Endothelial cell of umbilical vein (primary cell): ENCODE measurements around the gene P2RX3. TPM values are rescaled to one million over a fixed set of nuclear protein-coding genes. Genes with fewer than 3 reads are reported as not detected.

Experiments
- BruUV-seq: library from RNA; stranded (reverse); fragments of 400-500 nt; replicated peaks from 2 replicates; lab custom pipeline; 2021; lab: Mats Ljungman, UMichigan
- CTCF ChIA-PET: fragments of 300-600, 350-600 bp; sonication (Branson Sonifier 250); formaldehyde crosslinking; loops from one replicate; lab custom pipeline; 2021; ENCODE audit warnings: antibody characterized with exemption, inconsistent platforms; lab: Charles Lee
- POLR2A ChIA-PET: fragments of 300-600, 350-600 bp; sonication (Branson Sonifier 250); formaldehyde crosslinking; loops from one replicate; lab custom pipeline; 2021; ENCODE audit warnings: antibody characterized with exemption, inconsistent platforms; lab: Charles Lee
- DNase-seq: peaks from one replicate; pipeline ENCODE4 v3.0.0-alpha.2; 2011; ENCODE audit warnings: low read depth, low spot score
- FAIRE-seq: peaks from 2 replicates; lab custom pipeline; 2011; peaks lifted over from hg19 to GRCh38; lab: Jason Lieb, UNC
- H2AFZ ChIP-seq: 2 replicates; pipeline ENCODE4 v1.6.0; 2012; ENCODE audit warnings: low read depth, low read length, control low read depth, inconsistent platforms
- H3K27ac ChIP-seq: 2 replicates; pipeline ENCODE4 v1.5.1; 2011; ENCODE audit warnings: low read depth, mild to moderate bottlenecking, control low read depth, low read length, moderate library complexity; ENCODE audit not compliant: insufficient read depth
- H3K27me3 ChIP-seq, 2 experiments: 2 replicates each; pipeline versions ENCODE4 v1.6.0 to v1.6.1; 2011; ENCODE audit warnings: low read length in 2 of 2, mixed read lengths in 1 of 2; ENCODE audit not compliant: control insufficient read depth in 2 of 2, insufficient read depth in 2 of 2
- H3K36me3 ChIP-seq, 2 experiments: 2 replicates in 1 of 2; 3 replicates in 1 of 2; pipeline ENCODE4 v1.5.1; 2011; ENCODE audit warnings: low read length in 2 of 2, mild to moderate bottlenecking in 1 of 2, moderate library complexity in 1 of 2; ENCODE audit not compliant: control insufficient read depth in 2 of 2, insufficient read depth in 2 of 2; ENCODE audit errors: extremely low read depth in 1 of 2
- H3K4me1 ChIP-seq: 3 replicates; pipeline ENCODE4 v1.5.1; 2011; ENCODE audit warnings: mild to moderate bottlenecking, low read length; ENCODE audit not compliant: control insufficient read depth, insufficient read depth; ENCODE audit errors: extremely low read depth
- H3K4me2 ChIP-seq: 2 replicates; pipeline ENCODE4 v1.6.1; 2011; ENCODE audit warnings: low read length, control low read depth, mixed read lengths; ENCODE audit not compliant: insufficient read depth
- H3K4me3 ChIP-seq, 3 experiments: fragments of 200-600 bp in 1 of 3; sonication (generic), shearing (Covaris generic) in 1 of 3; replicated peaks in 1 of 3; 2 replicates each; pipeline ENCODE4 v1.5.1; 2011 to 2016; ENCODE audit warnings: control low read depth in 3 of 3, low read length in 3 of 3, mild to moderate bottlenecking in 2 of 3, inconsistent platforms in 1 of 3, low read depth in 1 of 3, moderate library complexity in 1 of 3; ENCODE audit not compliant: insufficient read depth in 1 of 3
- H3K79me2 ChIP-seq: 2 replicates; pipeline ENCODE4 v1.6.0; 2012; ENCODE audit warnings: low read length, inconsistent platforms; ENCODE audit not compliant: control insufficient read depth, insufficient read depth
- H3K9ac ChIP-seq: replicated peaks from 2 replicates; pipeline ENCODE3; 2011; ENCODE audit warnings: low read length, control low read depth; ENCODE audit not compliant: insufficient read depth; ENCODE audit errors: extremely low read depth
- H3K9me1 ChIP-seq: replicated peaks from 3 replicates; pipeline ENCODE4 v1.6.0; 2011; ENCODE audit warnings: mild to moderate bottlenecking, low read length; ENCODE audit not compliant: control insufficient read depth, insufficient read depth; ENCODE audit errors: extremely low read depth
- H3K9me3 ChIP-seq: replicated peaks from 2 replicates; pipeline ENCODE4 v1.5.1; 2012; ENCODE audit warnings: low read length, inconsistent platforms; ENCODE audit not compliant: control insufficient read depth, insufficient read depth
- H4K20me1 ChIP-seq: replicated peaks from 2 replicates; pipeline ENCODE3; 2011; ENCODE audit warnings: mild to moderate bottlenecking, low read length; ENCODE audit not compliant: control insufficient read depth, insufficient read depth; ENCODE audit errors: extremely low read depth
- FOS ChIP-seq: IDR thresholded peaks from 2 replicates; pipeline ENCODE4 v1.6.1; 2011; ENCODE audit warnings: mild to moderate bottlenecking, low read length, moderate library complexity, borderline replicate concordance; ENCODE audit not compliant: insufficient read depth
- JUN ChIP-seq: IDR thresholded peaks from 2 replicates; pipeline ENCODE4 v1.6.1; 2011; ENCODE audit warnings: borderline replicate concordance, low read depth; ENCODE audit not compliant: insufficient read length, insufficient read depth
- MAX ChIP-seq: IDR thresholded peaks from 2 replicates; pipeline ENCODE4 v1.6.1; 2011; ENCODE audit not compliant: insufficient read depth, insufficient read length
- MYC ChIP-seq: IDR thresholded peaks from one replicate; pipeline ENCODE4 v1.6.1; 2011; ENCODE audit warnings: mild to moderate bottlenecking, low read depth, low read length
- POLR2A ChIP-seq: IDR thresholded peaks from 2 replicates; pipeline ENCODE4 v1.6.1; 2012; ENCODE audit warnings: low read depth, mild to moderate bottlenecking, control low read depth, low read length
- POLR2AphosphoS5 ChIP-seq: IDR thresholded peaks from 2 replicates; pipeline ENCODE4 v1.6.1; 2012; ENCODE audit warnings: low read depth, mild to moderate bottlenecking, control low read depth, low read length, moderate library complexity; ENCODE audit not compliant: insufficient read depth
- dilution Hi-C: fragments of 300-500 bp; cut with MboI; formaldehyde crosslinking; loops from one replicate; pipeline ENCODE4 v1.15.0; 2019; ENCODE audit warnings: low sequenced_read_pairs; ENCODE audit not compliant: extremely low pct_ligation_motif_present
- intact Hi-C: fragments of 100-400 bp; cut with micrococcal nuclease; formaldehyde crosslinking; loops from one replicate; pipeline ENCODE4 v1.10.0; 2022
- polyA plus RNA-seq, 4 experiments: library from polyadenylated mRNA; depleted of rRNA in 3 of 4; stranded (reverse) in 3 of 4; unstranded in 1 of 4; fragments of >200 nt; gene quantifications; 2 replicates each; pipeline versions ENCODE4 v1.2.1 to v1.2.3, GENCODE V29; 2011 to 2012; ENCODE audit warnings: missing spikeins in 1 of 4
- total RNA-seq: library from RNA; stranded (reverse); gene quantifications from 2 replicates; pipeline ENCODE4 v1.2.3, GENCODE V29; 2021
- TF ChIP-seq, protein P1 (sequence below), 2 donors: IDR thresholded peaks; 1 replicate in 1 of 2; 2 replicates in 1 of 2; pipeline ENCODE4 v1.5.1; 2011; ENCODE audit warnings: low read length in 2 of 2, mild to moderate bottlenecking in 2 of 2, moderate library complexity in 2 of 2, control low read depth in 1 of 2, inconsistent platforms in 1 of 2, low read depth in 1 of 2; ENCODE audit not compliant: insufficient read depth in 1 of 2; ENCODE audit errors: extremely low read depth in 1 of 2

P2RX3 gene
- total and polyA plus RNA-seq, 2 donors (not counting 3 experiments of a cell fraction or from before 2014, with no cell fraction given) = not detected

DNA sequence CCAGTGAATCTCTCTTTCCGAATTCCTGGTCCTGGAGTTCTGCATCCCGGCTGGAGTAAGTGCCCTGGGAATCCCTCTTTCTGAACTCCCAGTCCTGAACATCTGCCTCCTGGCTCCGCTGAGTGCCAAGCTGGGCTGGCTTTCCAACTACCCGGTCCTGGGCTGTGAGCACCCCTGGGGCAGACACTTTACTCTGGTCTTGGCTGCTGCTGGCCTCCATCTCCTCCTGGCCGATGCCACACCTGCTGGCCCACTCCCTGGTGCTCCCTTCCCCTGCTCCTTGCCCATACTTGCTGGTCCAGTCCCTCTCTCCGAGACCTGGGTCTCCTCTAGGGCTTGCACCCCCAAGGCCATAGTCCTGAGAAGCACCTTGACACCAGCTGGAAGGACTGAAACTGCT, 28.1 kb upstream of the P2RX3 start:
- H3K36me3 ChIP-seq = peaks cover 11 to 31% of the 10 kb centered on the region in 2 experiments
- H3K27ac ChIP-seq = peak overlapping the region; percentile 53
- H3K9me3 ChIP-seq = no peaks in the 10 kb centered on the region
- peak overlapping the region; percentile 56 for H3K4me2 ChIP-seq
- H3K27me3 ChIP-seq = no peaks in the 10 kb centered on the region
- ChIA-PET CTCF (interaction anchor here (2.7 to 2.9 kb wide), 2 partner anchors 14 to 61 kb away, joined by 11 to 37 read pairs; partner anchors contain the start of gene TNKS1BP1), POLR2A (interaction anchor here (1.3 to 2.9 kb wide), 2 partner anchors 15 to 17 kb away, joined by 3 to 23 read pairs; partner anchors contain the start of gene TNKS1BP1)
- intact Hi-C loops (loop anchor here (2.0 to 10.0 kb wide), 2 partner anchors 61 to 1265 kb away; partner anchors contain the start of genes LPXN and ZFP91), dilution Hi-C loops (no loop called here)
- H3K9ac ChIP-seq = no peak overlapping the region
- H3K9me1 ChIP-seq = no peaks in the 10 kb centered on the region
- DNase-seq (no peak), FAIRE-seq (no peak)
- BruUV-seq = no TSS peak
- H3K4me3 ChIP-seq = no peak overlapping the region
- H3K4me1 ChIP-seq = peaks cover 18% of the 10 kb centered on the region
- no peak overlapping the region for H2AFZ ChIP-seq
- no peaks in the 10 kb centered on the region for H4K20me1 ChIP-seq
- TF ChIP-seq, protein P1, sequence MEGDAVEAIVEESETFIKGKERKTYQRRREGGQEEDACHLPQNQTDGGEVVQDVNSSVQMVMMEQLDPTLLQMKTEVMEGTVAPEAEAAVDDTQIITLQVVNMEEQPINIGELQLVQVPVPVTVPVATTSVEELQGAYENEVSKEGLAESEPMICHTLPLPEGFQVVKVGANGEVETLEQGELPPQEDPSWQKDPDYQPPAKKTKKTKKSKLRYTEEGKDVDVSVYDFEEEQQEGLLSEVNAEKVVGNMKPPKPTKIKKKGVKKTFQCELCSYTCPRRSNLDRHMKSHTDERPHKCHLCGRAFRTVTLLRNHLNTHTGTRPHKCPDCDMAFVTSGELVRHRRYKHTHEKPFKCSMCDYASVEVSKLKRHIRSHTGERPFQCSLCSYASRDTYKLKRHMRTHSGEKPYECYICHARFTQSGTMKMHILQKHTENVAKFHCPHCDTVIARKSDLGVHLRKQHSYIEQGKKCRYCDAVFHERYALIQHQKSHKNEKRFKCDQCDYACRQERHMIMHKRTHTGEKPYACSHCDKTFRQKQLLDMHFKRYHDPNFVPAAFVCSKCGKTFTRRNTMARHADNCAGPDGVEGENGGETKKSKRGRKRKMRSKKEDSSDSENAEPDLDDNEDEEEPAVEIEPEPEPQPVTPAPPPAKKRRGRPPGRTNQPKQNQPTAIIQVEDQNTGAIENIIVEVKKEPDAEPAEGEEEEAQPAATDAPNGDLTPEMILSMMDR (IDR thresholded peaks at IDR 0.05; ENCODE audit: extremely low read depth in 1 of 2, insufficient read depth in 1 of 2, low read depth in 1 of 2, low read length in 2 of 2) = no peak
- TF ChIP-seq JUN (no peak), MAX (no peak), POLR2AphosphoS5 (no peak), MYC (no peak), POLR2A (no peak), FOS (no peak)
- peaks cover 46% of the 10 kb centered on the region for H3K79me2 ChIP-seq
